GM21619 (cell line): ENCODE data around the gene NDRG2.
A peak's percentile ranks its signal among the peaks of the same experiment; 100 is the strongest.
"Not testable (repeated sequence)": the region's sequence is repeated elsewhere in the genome, so short reads cannot be mapped to it uniquely, and the experiment has no call there.

Experiments
- ATAC-seq: cut with Tn5 transposase; IDR thresholded peaks from one replicate; pipeline ENCODE4 v1.9.1; 2021; ENCODE audit not compliant: unreplicated experiment

NDRG2 gene

DNA sequence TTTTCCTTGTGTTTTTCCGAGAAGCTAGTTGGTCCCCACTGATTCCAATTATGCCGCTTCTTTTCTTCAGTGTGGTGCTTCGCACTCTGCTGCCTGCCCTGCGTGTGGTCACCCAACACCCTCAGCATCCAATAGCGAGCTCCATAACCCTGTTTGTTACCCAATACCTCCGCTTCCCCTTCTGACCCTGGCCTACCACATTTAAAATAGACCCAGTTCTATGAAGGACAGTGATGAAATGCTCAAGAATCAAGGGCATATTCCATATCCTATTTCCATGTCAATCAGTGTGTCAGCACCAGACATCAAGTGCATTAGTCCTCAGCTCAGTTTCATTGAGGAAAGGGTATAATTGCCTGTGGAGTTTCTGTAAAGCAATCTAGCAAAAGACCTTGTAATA lies 9.5 kb downstream of the NDRG2 start:
- no peak for ATAC-seq

DNA sequence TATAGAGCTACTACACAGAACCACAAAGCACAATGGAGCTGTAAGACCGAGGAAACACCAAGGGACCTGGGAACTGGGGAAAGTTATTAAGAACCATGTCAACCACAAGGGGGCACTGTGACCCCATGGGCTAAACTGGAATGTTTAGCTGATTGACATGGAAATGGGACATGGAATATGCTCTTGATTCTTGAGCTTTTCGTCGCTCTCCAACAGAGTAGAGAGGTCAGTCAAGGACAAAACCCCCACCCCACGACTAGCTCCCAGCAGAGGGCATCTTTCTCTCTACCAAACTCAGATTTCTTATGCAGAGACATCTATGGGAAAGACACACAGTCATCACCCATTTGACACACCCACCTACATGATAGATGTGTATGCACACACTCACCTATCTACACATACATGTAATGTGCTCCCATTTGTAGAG lies 10.1 kb downstream of the NDRG2 start:
- ATAC-seq, result peak; percentile 50

DNA sequence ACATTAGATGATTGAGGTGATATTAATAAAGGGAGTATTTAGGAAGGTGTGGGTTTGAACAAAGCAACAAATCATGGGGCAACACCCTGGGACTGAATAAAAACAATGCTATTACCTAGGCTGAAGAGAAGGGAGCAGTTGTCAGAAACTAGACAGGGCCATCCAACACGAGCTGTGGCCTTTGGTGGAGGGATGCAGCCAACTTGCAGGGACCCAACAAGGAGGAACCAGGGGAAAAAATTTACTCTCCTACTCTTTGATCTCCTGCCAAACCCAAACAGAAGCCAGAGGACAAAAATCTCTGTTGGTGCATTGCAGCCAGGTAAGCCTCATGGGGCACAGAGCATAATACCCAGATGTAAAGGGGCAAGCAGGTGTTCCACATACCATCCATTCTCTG lies 13.7 kb downstream of the NDRG2 start:
- no peak for ATAC-seq

DNA sequence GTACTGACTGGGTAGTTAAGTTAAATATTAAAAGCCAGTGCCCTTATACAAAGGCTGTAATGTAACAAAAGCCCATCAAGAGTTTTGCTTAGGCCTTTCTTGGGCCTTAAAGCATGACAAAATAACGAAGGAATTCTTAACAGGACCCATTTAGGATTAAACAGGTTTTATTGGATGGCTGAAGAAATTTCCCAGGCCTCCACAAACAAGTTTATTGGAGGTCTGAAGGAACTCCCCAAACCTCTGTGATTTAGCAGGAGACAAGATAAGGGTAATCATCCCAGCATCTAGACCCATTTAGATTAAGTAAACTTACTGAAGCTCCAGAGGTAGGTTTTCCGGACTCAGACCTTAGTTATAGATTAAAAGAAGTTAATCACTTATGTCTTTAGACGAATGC lies 15.1 kb downstream of the NDRG2 start:
- not testable (repeated sequence) for ATAC-seq

DNA sequence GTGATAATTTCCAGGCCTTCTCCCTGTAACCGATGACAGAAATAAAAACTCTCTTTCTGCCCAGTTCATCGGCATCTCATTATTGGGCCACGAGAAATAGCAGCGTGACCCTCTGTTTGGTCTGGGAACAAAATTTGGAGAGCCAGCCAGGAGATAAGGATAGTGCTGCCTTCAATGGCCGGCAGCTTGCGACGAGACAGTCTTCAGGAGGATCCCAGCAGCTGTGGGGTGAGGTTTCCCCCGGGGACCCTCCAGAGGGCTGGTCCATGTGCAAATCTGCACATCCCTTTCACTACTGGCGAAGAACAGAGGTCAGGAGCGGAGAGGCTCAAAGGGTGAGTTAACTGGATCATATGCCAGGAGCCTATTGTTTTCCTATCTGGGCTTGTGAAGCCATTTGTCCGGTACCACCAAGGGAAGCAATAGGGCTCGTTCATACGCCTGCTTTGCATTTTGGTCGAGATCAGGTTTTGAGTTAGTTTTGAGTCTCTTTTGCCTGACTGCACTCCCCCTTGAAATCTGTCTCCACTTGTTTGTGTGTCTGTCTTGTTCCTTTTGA lies 21.0 kb downstream of the NDRG2 start:
- no peak for ATAC-seq

DNA sequence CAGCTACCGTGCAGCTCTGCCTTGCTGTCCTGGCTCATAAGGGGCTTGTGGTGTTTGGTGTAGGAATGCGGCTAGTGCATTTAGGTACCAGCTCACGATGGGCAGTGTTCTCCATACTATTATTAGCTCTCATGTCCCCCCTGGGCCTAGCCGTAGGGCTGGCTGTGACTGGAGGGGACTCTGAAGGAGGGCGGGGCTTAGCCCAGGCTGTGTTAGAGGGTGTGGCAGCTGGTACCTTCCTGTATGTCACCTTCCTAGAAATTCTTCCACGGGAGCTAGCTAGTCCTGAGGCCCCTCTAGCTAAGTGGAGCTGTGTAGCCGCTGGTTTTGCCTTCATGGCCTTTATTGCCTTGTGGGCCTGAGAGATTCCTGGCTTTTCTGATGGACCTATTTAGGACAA lies 23.6 kb downstream of the NDRG2 start:
- ATAC-seq, result no peak

DNA sequence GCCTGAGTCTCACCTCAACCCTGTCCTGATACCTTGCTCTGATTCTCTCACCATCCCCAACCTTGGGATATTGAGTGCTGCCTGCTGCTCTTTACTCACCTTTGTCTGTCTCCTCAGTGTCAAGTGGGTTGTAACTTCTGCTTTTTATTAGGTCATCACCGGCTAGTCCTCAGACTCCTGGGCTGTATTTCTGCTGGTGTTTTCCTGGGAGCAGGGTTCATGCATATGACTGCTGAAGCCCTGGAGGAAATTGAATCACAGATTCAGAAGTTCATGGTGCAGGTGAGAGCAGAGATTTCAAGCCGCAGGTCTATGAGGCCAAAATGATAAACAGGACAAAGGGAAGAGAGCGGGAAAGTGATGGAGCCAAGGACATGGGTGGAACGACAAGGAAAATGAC lies 25.3 kb downstream of the NDRG2 start:
- ATAC-seq, result no peak

DNA sequence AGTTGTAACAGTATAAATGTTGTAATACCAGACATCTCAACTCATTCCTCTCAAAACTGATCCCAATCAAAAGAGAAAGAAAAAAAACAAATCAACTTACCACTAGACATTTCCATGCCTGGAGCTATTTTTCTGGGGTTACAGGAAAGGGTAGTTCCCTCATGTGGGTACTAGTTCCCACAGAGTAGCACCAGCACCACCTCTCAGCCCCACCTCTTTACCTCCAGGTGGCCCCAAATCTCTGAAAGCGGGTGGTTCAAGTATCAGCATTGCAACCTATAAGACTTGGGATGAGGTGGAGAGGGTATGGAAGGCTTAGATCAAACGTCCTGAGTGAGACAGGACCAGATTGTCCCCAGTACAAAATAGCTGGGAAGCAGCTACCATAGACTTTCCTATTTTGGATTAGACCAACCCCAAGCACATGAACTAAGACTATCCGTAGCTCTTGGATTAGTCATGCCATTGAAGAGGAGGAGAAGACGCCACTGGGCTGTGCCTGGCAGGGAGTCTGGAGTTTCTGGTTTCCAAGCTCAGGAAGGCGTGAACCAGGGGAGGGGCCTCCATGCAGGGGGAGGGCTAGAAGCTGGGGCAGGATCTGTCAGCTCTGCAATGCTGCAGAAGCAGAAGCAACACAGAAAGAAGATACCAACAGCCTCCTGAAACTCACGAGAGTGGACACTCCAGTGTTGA lies 26.0 kb downstream of the NDRG2 start, which contains the start of gene SLC39A2:
Gene SLC39A2 (plus strand): TSS at position 620 of the 693 bp plus-strand sequence. CDS start 154 bp downstream, outside the sequence.
- ATAC-seq, result no peak

DNA sequence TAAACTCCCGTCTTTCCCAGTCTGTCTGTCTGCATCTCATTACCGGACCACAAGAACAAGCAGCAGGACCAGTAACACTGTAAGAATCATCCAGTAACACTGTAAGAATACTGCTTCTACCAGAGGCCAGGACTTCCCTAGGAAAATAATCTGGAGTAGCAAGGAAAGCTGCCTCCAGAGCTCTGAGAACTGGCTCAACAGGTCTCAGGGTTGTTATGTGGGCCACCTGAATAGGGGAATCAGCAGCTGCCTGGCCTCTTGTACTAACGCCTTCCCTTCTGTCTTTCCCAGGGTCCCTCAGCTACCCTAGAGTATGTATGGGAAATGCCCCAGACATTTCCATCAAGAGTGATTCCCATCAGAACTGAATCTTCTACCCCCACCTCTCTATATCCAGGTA lies 26.7 kb downstream of the NDRG2 start:
- ATAC-seq, result no peak

DNA sequence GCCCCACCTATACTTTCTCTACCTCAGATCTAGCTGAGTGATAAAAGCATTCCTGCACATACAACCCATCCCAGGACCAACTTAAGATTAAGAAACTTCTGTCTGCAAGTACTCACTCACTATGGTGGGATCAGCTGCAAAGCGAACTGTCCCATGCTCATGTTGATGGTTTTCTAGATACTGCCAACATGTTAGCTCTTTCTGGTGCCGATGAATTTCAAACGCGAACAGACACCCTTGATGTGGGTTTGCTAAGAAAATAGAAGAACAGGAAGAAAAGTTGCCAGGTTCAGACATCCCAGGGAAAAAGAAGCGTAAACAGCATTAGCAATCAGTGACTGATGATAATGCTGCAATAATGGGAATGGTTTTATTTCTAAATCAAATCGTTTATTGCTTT lies 27.3 kb downstream of the NDRG2 start:
- ATAC-seq, result no peak

DNA sequence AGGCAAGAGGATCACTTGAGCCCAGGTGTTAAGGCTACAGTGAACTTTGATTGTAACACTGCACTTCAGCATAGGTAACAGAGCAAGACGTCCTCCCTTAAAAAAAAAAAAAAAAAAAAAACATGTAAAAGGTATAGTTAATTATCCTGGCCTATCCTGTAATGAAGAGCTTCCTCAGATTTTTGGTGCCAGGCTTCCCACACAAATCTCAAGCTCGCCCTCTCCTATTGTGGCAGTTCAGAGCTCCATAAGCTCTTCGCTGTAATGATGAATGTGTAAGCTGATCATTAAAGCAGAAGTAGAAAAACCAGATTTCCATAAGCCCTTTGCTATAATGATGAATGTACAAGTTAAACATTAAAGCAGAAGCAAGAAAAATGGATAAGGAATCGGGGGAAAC lies 27.7 kb downstream of the NDRG2 start:
- no peak for ATAC-seq

DNA sequence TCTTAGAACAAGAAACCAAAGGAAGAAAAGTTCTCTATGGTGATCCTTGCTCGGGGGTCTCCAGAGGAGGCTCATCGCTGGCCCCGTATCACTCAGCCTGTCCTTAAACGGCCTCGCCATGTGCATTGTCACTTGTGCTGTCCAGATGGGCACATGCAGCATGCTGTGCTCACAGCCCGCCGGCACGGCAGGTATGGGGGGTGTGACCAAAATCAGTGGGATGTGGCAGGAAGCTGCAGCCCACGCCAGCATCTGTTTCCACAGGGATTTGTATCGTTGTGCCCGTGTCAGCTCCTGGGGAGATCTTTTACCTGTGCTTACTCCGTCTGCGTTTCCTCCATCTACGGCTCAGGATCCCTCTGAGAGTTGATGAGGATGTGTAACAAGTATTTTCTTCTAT lies 28.3 kb downstream of the NDRG2 start:
- ATAC-seq, result no peak

DNA sequence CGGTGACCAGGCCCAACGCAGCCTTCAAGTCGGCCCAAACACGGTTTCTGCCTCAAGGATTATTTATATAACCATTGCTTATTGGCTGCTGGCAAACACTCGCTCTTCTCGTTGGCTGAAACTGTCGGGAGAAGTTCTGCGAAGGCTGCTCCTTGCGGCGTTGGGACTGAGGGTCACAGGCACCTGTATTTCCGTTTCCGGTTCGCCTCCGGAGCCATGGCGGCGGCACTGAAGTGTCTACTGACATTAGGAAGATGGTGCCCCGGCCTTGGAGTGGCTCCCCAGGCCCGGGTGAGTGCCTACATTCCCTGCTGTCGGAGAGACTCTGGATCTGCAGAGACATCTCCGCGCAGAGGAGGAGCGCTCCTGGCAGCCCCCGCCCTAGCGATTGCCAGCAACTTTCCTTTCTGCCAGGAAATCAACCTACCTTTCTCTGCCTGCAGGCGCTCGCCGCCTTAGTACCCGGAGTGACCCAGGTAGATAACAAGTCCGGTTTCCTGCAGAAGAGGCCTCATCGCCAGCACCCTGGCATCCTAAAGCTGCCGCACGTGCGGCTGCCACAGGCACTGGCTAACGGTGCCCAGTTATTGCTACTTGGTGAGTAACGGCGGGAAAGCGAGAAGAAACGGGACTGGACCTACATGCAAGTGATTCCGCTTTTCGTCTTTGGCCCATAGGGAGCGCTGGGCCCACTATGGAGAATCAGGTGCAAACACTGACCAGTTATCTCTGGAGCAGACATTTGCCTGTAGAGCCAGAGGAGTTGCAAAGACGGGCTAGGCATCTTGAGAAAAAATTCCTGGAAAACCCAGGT lies 34.9 kb downstream of the NDRG2 start, which contains the start of gene METTL17:
Gene METTL17 (plus strand): TSS at position 194 of the 814 bp plus-strand sequence. CDS start 23 bp downstream, at position 217.
- peak; percentile 94 for ATAC-seq

DNA sequence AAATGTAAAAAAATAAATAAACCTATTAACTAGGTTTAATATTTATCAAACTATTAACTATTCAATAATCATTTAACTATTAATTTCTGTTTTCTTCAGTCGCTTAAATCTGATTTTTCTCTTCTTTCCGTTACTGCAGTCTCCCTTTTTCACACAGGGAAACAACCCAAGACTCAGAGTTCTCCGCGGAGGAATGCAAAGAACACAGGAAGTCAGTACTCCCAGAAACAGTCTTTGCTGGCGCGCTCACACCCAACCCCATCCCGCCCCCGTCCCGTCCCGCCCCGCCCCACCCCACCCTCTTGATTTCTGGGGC lies 35.4 kb downstream of the NDRG2 start:
- no peak for ATAC-seq

DNA sequence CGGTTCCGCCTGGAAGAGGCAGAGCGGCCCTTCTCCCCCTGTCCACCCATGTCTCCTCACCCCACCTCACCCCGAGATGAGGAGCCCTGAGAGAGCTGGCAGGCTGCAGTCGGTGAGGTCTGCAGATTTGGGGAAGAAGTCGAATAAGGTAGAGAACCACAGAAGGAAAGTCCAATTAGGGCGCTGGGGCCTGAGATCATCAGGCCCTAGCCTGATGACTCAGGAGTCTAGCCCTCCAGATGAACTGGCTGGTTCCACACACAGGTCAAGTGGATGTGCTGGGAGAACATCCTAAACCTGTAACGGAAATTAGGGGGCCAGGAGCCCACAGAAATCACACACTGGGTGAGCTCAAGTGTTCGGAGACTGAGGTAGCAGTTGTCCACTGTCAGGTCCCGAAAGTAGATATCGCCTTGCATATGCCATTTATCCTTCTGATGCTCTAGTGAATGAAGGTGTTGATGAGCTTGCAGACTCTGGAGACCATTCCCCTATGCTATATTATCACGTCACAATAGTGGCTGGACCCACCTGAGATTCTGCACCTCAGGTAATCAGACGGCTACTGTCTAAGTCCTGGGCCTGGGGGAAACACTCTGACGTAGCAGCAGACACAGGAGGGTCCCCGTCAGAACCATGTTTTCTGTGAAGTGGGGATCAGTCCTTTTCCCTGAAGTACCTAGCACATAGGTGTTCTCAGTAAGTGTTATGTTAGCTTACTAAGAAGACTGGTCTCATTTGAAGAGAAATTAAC lies 36.0 kb downstream of the NDRG2 start:
- ATAC-seq, result no peak

DNA sequence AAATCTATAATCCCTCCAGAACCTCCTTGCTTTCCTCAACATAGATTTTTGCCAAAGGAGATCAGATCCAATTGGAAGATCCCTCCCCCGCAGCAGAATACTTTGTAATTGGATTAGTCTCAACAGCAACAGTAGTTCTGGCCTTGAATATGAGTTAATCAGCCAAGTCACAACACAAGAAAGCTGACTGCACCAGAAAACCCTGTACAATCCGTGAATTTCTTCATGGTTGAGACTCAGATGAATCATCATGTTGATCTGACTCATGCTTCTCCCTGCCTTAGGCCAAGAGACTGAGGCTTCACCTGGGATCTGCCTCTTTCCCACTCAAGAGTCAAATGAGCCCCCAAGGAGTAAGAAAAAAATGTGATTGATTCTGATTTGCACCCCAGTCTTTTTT lies 38.0 kb downstream of the NDRG2 start:
- no peak for ATAC-seq

DNA sequence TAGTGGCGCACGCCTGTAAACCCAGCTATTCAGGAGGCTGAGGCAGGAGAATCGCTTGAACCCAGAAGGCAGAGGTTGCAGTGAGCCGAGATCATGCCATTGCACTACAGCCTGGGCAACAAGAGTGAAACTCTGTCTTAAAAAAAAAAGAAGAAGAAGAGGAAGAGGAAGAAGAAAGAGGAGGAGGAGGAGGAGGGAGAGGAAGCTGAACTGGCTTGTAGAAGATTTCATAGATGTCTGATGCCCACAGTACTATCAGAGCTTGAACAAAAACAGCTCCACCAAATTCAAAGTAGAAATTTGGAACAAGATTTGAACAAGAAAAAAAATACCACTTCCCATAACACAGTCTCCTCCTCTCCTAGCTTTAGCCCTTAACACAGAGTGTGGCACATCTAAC lies 39.2 kb downstream of the NDRG2 start:
- ATAC-seq, result not testable (repeated sequence)

DNA sequence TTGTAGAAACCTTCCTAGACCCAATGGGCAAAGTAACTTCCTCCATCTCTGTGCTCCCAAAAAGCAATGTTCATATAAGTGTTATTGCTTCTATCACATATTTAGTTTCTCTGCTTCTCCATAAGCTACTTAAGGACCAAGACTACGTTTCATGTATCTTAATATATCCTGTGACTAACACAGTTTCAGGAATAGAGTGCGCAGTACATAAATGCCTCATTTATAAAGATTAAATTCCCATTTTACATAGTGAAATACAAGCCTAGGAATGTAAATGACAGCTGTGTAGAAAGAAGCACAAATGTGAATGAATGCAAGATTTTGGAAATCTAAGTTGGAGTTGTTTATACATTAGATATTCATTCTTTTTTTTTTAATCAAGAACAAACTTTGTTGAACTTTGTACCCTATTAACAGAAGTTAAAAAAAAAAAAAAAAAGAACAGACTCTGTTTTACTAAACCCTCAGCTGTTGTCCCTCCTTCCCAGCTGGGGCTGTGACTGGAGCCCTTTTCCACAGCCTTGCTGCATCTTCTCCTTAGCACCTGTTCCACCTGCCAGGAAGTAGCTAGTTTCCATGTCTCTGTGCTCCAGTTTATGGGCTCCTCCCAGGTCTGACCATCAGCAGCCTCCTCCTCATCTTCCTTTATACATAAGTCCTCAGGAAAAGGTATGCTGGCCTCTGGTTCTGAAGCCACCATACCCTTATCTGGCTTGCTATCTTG lies 42.1 kb downstream of the NDRG2 start:
- ATAC-seq, result no peak

DNA sequence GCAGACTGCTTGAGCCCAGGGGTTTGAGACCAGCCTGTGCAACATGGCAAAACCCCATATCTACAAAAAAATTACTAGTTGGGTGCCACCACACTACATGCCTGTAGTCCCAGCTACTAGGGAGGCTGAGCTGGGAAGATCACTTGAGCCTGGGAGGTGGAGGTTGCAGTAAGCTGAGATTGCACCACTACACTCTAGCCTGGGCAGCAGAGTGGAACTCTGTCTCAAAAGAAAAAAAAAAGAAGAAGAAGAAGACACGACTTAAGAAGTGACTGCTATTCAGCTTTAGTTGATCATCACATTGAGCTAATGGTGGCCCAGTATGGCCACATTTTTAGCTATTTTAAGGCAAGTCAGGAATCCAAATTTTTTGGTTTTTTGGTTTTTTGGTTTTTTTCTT lies 44.0 kb downstream of the NDRG2 start:
- no peak for ATAC-seq

DNA sequence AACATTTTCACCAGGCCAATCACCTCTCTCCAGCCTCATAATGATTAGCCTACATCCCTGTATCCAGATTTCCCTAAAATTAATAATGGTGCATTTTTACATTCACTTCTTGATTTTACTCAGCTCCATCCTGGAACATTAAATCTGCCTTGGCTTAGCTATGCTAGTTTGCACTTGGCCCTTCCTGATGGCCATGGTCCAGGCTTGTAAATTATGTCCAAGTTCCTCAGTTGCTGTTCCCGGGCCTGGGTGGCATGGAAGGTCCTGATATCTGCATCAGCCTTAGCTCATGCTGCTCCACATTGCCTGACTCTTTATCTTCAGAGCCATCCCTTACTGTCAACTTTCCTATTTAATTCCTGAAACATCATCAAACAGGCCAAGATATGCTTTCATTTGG lies 46.2 kb downstream of the NDRG2 start:
- ATAC-seq, result no peak

DNA sequence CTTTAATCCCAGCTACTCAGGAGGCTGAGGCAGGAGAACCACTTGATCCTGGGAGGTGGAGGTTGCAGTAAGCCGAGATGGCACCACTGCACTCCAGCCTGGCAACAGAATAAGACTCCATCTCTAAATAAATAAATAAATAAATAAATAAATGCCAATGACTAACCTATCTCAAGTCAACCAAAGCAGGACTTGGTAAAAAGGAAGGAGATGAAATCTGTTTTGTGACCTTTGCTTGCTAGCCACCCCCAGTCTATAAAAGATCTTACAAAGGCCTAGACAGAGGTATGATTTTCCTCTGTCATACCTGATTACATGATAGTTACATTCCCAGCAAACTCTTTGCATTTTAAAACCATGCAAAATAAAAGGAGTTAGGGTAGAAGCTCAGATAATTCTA lies 48.6 kb downstream of the NDRG2 start:
- no peak for ATAC-seq
